Measurements from ENCODE around the gene C14orf180.
A peak's percentile ranks its signal among the peaks of the same experiment; 100 is the strongest.

The C14orf180 gene

DNA sequence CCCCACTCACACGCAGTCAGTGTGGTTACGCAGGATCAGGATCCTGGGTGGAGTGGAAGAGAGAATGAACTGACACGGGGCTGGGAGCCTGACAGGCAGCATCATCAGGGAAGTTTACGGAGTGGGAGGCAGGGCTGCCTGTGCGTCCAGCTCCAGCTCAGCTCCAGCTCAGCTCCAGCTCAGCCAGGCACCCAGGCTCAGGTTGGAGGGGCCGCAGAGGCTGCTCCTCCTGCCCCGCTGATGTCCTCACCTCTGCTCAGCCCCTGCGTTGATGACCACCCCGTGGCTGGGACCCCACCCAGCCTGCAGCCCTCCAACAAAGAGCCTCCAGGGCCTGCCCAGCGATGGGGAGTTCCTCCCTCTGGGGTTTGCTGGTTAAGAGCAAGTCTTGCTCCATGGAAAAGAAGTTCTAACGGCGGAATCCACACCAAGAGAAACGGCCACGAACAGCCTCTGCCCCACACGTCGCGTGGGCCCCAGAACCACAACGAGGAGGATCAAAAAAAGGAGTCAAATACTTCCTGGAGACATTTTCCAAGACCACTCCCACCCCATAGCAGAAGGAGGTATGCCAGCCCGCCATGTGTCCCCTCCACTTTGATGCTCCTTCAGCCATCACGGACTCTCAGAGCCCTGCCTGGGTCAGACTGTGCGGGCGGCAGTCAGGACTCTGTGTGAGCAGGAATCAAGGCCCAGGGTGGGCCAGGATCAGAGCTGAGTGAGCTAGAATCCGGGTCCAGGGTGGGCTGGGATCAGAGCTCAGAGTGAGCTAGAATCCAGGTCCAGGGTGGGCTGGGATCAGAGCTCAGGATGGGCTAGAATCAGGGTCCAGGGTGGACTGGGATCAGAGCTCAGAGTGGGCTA, 17.7 kb upstream of the C14orf180 start:
- DNase-seq = no peak

- DNase-seq = no peak
Measured at GRCh38 chr14:104562606-104563005, 17.0 kb upstream of the C14orf180 start.

DNA sequence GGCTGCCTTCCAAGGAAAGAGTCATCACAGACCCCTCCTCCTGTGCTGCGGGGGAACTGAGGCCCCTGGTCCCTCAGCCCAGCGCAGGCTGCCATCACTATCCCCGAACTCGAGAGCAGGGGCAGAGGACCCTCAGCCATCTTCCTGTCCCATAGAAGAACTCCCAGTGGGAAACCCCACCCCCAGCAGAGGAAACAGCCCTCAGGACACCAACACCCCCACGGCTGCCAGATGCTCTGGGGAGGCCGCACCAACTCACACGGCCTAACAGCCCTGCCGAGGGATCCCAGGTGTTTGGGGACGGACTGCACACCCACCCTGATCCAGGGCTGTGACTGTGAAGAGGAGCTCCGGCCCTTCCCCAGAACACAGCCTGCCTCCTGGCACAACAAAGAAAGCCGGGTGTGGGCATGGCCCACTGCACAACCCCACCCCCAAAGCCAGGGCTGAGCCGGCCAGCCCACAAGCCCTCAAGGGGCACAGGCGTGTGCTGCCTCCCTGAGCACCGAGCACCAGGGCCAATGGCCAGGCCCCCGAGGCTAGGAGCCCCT, 16.3 kb upstream of the C14orf180 start:
- DNase-seq = no peak

- DNase-seq = peak; percentile 33
Measured at GRCh38 chr14:104563742-104564615, 15.6 kb upstream of the C14orf180 start.

- no peak for DNase-seq
Measured at GRCh38 chr14:104564744-104565679, 14.6 kb upstream of the C14orf180 start.

DNA sequence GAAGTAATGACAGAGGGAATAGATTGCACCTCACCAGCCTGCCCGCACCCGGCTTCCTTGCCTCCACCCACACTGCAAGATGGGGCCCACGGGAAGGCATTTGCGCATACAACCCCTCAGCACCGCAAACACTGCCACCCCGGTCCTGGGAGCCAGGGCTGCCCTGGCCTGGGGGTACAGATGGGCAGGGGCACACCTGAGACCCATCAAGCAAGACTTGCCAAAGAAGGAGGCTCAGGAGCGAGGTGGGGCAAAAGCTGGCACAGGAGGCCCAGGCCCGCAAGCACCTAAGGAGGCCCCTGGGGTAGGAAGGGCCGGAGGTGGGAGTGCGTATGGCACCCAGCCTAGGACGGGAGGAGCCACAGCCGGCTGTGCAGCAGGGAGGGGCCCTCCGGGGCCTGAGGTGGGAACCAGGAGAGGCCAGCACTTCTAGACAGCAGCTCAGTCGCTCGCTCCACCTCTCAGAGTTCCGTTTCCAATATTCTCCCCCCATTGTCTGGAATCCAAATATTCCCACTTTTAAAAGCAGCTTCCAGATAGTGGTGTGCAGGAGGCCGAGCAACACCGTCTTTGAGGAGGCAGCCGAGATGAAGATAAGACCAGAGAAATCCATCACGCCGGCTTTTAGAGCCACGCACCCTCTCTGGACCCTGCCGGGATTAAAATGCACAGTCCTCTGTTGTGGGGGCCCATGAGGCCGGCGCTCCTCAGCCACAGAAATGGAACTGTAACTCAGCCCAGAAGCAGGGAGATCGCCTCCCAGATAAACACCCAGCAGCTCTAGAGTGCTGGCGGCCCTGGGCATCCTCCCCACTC, 12.2 kb upstream of the C14orf180 start:
- no peak for DNase-seq

- DNase-seq = no peak
Measured at GRCh38 chr14:104567957-104568225, 11.7 kb upstream of the C14orf180 start.

GRCh38 chr14:104568620-104569019, 10.9 kb upstream of the C14orf180 start:
- no peak for DNase-seq

GRCh38 chr14:104569435-104569834, 10.1 kb upstream of the C14orf180 start:
- DNase-seq = no peak

DNA sequence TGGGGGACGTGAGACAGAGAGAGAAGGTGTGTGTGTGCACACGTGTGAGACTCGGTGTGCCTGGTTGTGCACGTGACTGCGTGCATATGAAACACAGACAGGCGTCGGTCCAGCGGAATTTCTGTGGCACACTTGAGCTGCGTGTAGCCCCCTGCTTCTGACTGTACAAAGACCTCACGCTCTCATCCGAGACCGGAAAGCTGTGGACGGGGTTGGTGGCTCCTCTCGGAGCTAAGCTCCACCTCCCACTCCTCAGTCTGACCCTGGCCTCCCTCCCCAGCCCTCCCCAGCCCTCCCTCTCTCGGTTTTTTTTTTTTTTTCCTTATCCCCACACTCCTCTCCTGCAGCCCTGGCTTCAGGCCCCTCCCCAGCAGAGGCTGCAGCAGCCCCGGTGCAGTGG, 8.3 kb upstream of the C14orf180 start:
- DNase-seq = no peak

DNA sequence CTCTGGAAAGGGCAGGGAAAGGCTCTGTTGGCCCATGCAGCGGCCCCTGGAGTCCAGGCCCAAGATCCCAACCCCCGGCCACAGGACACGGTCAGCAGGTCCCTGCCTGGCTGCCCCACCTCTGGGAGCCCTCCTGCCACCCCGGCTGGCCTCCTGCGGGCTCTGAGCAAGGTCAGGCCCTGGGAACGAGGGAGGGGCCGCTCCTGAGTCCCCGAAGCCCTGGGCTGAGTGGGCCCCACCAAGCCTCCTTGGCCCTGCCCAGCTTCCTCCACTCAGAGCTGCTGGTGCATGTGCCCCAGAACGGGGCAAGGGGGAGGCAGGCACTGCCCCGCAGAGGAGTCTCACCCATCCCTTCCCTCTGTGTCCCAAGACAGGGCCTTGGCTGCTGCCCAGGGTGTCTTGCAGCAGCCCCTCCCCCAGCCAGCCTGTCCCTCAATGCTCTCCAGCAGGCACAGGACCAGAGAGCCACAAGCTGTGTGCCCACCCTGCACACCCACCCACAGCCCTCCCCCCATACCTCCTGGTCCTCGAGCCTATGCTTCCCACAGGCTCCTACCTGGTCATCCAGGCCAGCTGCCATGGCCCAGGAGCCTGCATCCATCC, 7.4 kb upstream of the C14orf180 start:
- no peak for DNase-seq

DNA sequence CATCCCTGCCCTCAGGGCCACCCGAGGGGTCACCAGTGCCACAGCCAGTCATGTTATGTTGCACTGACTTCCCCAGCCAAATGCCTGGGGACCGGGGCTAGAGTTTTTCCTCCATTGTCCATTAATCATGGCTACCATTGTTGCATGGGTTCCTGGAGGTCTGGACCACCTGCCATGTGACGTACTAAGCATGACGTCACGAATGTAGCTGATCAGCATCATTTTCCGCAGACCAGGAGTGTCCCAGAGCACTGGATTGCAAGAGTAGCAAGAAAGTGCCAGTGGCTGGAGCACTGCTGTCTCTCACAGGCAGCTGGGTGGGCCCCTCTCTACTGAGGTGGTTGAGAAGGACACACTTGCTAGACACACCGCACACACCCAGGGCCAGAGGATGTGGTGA, 6.9 kb upstream of the C14orf180 start:
- no peak for DNase-seq

GRCh38 chr14:104573930-104574329, 5.6 kb upstream of the C14orf180 start:
- DNase-seq = no peak

GRCh38 chr14:104574536-104574935, 5.0 kb upstream of the C14orf180 start:
- DNase-seq = no peak

GRCh38 chr14:104574978-104575583, 4.5 kb upstream of the C14orf180 start:
- DNase-seq = no peak

- no peak for DNase-seq
Measured at GRCh38 chr14:104576232-104576969, 3.2 kb upstream of the C14orf180 start.

GRCh38 chr14:104576970-104577332, 2.6 kb upstream of the C14orf180 start:
- no peak for DNase-seq

DNA sequence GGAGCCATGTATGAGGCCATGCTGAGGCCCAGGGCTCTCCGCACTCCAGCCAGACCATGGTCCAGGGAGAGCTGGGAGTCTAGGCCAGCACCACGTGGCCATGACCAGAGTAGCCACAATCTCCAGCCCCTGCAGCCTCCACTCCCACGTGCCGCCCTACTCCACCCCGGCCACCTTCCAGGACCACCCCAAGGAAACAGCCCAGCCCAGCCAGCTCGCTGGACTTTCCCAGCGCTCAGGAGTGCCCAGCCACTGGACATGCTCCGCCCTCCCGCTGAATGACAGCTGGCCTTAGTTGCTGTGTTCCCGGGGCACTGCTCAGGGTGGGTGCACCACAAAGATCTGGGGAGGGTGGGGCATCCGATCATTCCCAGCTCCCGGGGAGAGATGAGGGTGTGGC, 2.1 kb upstream of the C14orf180 start:
- DNase-seq = no peak

DNA sequence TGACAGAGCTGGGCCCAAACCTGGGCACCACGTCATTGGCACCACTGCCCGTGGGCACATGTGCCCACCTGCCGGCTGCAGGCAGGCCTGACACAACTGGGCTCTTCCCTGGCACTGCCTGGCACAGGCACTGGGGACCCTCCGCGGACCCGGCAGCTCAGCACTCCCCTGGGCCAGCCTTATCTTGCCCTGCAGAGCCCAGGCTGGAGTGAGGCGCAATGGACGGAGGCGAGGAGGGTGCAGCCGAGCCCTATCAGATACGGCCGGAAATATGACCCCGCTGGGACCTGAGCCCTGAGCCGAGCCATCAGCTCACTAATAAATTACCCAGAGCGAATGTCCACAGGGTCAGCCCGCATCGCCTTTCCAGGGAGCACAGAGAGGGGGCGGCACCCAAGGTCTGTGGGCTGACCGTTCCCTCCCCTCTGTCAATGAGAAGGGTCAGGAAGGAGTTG, 1.7 kb upstream of the C14orf180 start:
- no peak for DNase-seq

- no peak for DNase-seq
Measured at GRCh38 chr14:104578321-104578720, 1.2 kb upstream of the C14orf180 start.

All from NCI-H748 treated with DMSO at 0.1 percent for 48 hours (cell line).